H9 (cell line): Measurements from ENCODE around the gene OBP2B. TPM values are rescaled to one million over a fixed set of nuclear protein-coding genes. Genes with fewer than 3 reads are reported as not detected.
"Not testable (repeated sequence)": the region's sequence is repeated elsewhere in the genome, so short reads cannot be mapped to it uniquely, and the experiment has no call there.

Experiments used
- DNase-seq: peaks from one replicate; pipeline ENCODE4 v3.0.0-alpha.2; 2017
- H2AFZ ChIP-seq: one replicate; pipeline ENCODE4 v1.6.1; 2013; ENCODE audit warnings: mild to moderate bottlenecking, low read length, control low read depth, moderate library complexity
- H2AK5ac ChIP-seq: 2 replicates; pipeline ENCODE4 v1.6.1; 2013; ENCODE audit warnings: low read length, control low read depth, mixed read lengths; ENCODE audit not compliant: insufficient read length
- H2BK120ac ChIP-seq: one replicate; pipeline ENCODE4 v1.6.1; 2013; ENCODE audit warnings: low read depth, mild to moderate bottlenecking, low read length, control low read depth, inconsistent platforms; ENCODE audit not compliant: poor library complexity, severe bottlenecking
- H2BK12ac ChIP-seq: 2 replicates; pipeline ENCODE4 v1.6.1; 2013; ENCODE audit warnings: low read length, control low read depth, mixed read lengths, low read depth; ENCODE audit not compliant: insufficient read length
- H2BK15ac ChIP-seq: 2 replicates; pipeline ENCODE4 v1.6.1; 2013; ENCODE audit warnings: low read depth, low read length, control low read depth
- H2BK20ac ChIP-seq: one replicate; pipeline ENCODE4 v1.6.1; 2013; ENCODE audit warnings: low read depth, mild to moderate bottlenecking, low read length, control low read depth, inconsistent platforms; ENCODE audit not compliant: poor library complexity, severe bottlenecking
- H2BK5ac ChIP-seq: 2 replicates; pipeline ENCODE4 v1.6.1; 2013; ENCODE audit warnings: low read length, control low read depth, mixed read lengths; ENCODE audit not compliant: insufficient read length
- H3K14ac ChIP-seq: 2 replicates; pipeline ENCODE4 v1.6.1; 2013; ENCODE audit warnings: low read length, control low read depth; ENCODE audit not compliant: insufficient read depth
- H3K18ac ChIP-seq: 2 replicates; pipeline ENCODE4 v1.6.1; 2013; ENCODE audit warnings: low read depth, mild to moderate bottlenecking, mixed read lengths, low read length, control low read depth; ENCODE audit not compliant: insufficient read length
- H3K23ac ChIP-seq: 2 replicates; pipeline ENCODE4 v1.6.1; 2013; ENCODE audit warnings: low read length, control low read depth, mixed read lengths, low read depth; ENCODE audit not compliant: insufficient read length
- H3K23me2 ChIP-seq: 2 replicates; pipeline ENCODE4 v1.6.1; 2013; ENCODE audit warnings: low read depth, mild to moderate bottlenecking, mixed read lengths, low read length, control low read depth; ENCODE audit not compliant: insufficient read length, poor library complexity, severe bottlenecking
- H3K27ac ChIP-seq: 2 replicates; pipeline ENCODE4 v1.5.1; 2013; ENCODE audit warnings: low read length, control low read depth, mixed read lengths, low read depth; ENCODE audit not compliant: insufficient read length
- H3K27me3 ChIP-seq: 2 replicates; pipeline ENCODE4 v1.6.1; 2013; ENCODE audit warnings: low read length, control low read depth, inconsistent platforms; ENCODE audit not compliant: insufficient read depth
- H3K4ac ChIP-seq: 2 replicates; pipeline ENCODE4 v1.6.1; 2013; ENCODE audit warnings: low read depth, mild to moderate bottlenecking, control low read depth, inconsistent platforms, low read length, moderate library complexity
- H3K4me1 ChIP-seq: 2 replicates; pipeline ENCODE4 v1.6.1; 2013; ENCODE audit warnings: low read length, control low read depth, inconsistent platforms; ENCODE audit not compliant: insufficient read depth
- H3K4me2 ChIP-seq: 2 replicates; pipeline ENCODE4 v1.6.1; 2013; ENCODE audit warnings: low read length, control low read depth, mixed read lengths; ENCODE audit not compliant: insufficient read length, insufficient read depth
- H3K56ac ChIP-seq: 2 replicates; pipeline ENCODE4 v1.6.1; 2013; ENCODE audit warnings: low read depth, mild to moderate bottlenecking, mixed read lengths, low read length, control low read depth; ENCODE audit not compliant: insufficient read length
- H3K79me1 ChIP-seq: 2 replicates; pipeline ENCODE4 v1.6.1; 2013; ENCODE audit warnings: low read depth, mild to moderate bottlenecking, moderate library complexity, low read length, control low read depth, inconsistent platforms; ENCODE audit not compliant: insufficient read depth, poor library complexity, severe bottlenecking
- H3K79me2 ChIP-seq: 2 replicates; pipeline ENCODE4 v1.6.1; 2013; ENCODE audit warnings: low read length, control low read depth, inconsistent platforms; ENCODE audit not compliant: insufficient read depth
- H3K9ac ChIP-seq: 2 replicates; pipeline ENCODE4 v1.6.1; 2013; ENCODE audit warnings: low read length, control low read depth, mixed read lengths; ENCODE audit not compliant: insufficient read length; ENCODE audit errors: extremely low read depth
- H3K9me3 ChIP-seq: one replicate; pipeline ENCODE4 v1.6.1; 2013; ENCODE audit warnings: low read depth, low read length, inconsistent platforms; ENCODE audit not compliant: control insufficient read depth
- H3T11ph ChIP-seq: one replicate; pipeline ENCODE4 v1.6.1; 2013; ENCODE audit warnings: mild to moderate bottlenecking, low read length, control low read depth, inconsistent platforms
- H4K20me1 ChIP-seq: one replicate; pipeline ENCODE4 v1.6.1; 2013; ENCODE audit not compliant: control insufficient read depth, insufficient read length, insufficient read depth
- H4K5ac ChIP-seq: 2 replicates; pipeline ENCODE4 v1.6.1; 2013; ENCODE audit warnings: low read depth, mild to moderate bottlenecking, mixed read lengths, low read length, control low read depth; ENCODE audit not compliant: insufficient read length
- H4K8ac ChIP-seq: replicated peaks from 2 replicates; pipeline ENCODE4 v1.6.1; 2013; ENCODE audit warnings: low read length, control low read depth, mixed read lengths, low read depth; ENCODE audit not compliant: insufficient read length
- H4K91ac ChIP-seq: 2 replicates; pipeline ENCODE4 v1.6.1; 2013; ENCODE audit warnings: low read depth, mild to moderate bottlenecking, moderate library complexity, mixed read lengths, low read length, control low read depth; ENCODE audit not compliant: insufficient read length
- H3K27ac Mint-ChIP-seq, 3 experiments: 2 replicates in 2 of 3; 3 replicates in 1 of 3; pipeline ENCODE4 v1.8.0; 2020 to 2021; ENCODE audit warnings: mixed read lengths in 3 of 3, mild to moderate bottlenecking in 1 of 3, moderate library complexity in 1 of 3
- H3K27me3 Mint-ChIP-seq: 2 replicates; pipeline ENCODE4 v1.8.0; 2021; ENCODE audit warnings: low read depth, mild to moderate bottlenecking, moderate library complexity, mixed read lengths
- H3K36me3 Mint-ChIP-seq, 3 experiments: 2 replicates in 2 of 3; 3 replicates in 1 of 3; pipeline ENCODE4 v1.8.0; 2020 to 2021; ENCODE audit warnings: low read depth in 3 of 3, mixed read lengths in 3 of 3; ENCODE audit not compliant: insufficient read depth in 1 of 3
- H3K4me1 Mint-ChIP-seq, 2 experiments: 2 replicates each; pipeline ENCODE4 v1.8.0; 2020; ENCODE audit warnings: mixed read lengths in 2 of 2
- H3K4me3 Mint-ChIP-seq, 2 experiments: 2 replicates in 1 of 2; 3 replicates in 1 of 2; pipeline ENCODE4 v1.8.0; 2020 to 2021; ENCODE audit warnings: mild to moderate bottlenecking in 2 of 2, mixed read lengths in 2 of 2, moderate library complexity in 1 of 2
- H3K9me3 Mint-ChIP-seq, 2 experiments: 2 replicates in 1 of 2; 3 replicates in 1 of 2; pipeline ENCODE4 v1.8.0; 2020; ENCODE audit warnings: mild to moderate bottlenecking in 2 of 2, mixed read lengths in 2 of 2, moderate library complexity in 1 of 2
- WGBS: extraction: QIAGEN DNeasy Blood & Tissue Kit; methylation state at CpG from one replicate; pipeline ENCODE4 v1.1.7; 2013; ENCODE audit warnings: missing lambda C conversion rate, low lambda C conversion rate, mixed read lengths; ENCODE audit not compliant: insufficient read length; ENCODE audit errors: extremely low coverage; 5-methylcytosine and 5-hydroxymethylcytosine counted together
- total RNA-seq: library from RNA; stranded (reverse); gene quantifications from 2 replicates; pipeline ENCODE4 v1.2.1, GENCODE V29; 2021

The OBP2B gene
- total RNA-seq, 1 experiment from 2014 or later = not detected

GRCh38 chr9:133230514-133230913 is 21.5 kb upstream of the OBP2B start:
- H3K56ac ChIP-seq, H3K27ac ChIP-seq, H2BK12ac ChIP-seq, H2BK5ac ChIP-seq, H3K79me2 ChIP-seq, H4K20me1 ChIP-seq, H3K14ac ChIP-seq, H3K27me3 ChIP-seq, H3K23ac ChIP-seq, DNase-seq, H2BK20ac ChIP-seq, H2BK120ac ChIP-seq, H4K5ac ChIP-seq, H4K91ac ChIP-seq, H3K23me2 ChIP-seq, H3K79me1 ChIP-seq, H3K4me3 Mint-ChIP-seq, H3K4me1 Mint-ChIP-seq, H3K9me3 Mint-ChIP-seq, H3K36me3 Mint-ChIP-seq, H3K4ac ChIP-seq, H4K8ac ChIP-seq, H3K4me2 ChIP-seq, H3T11ph ChIP-seq, H3K27ac Mint-ChIP-seq, H3K9me3 ChIP-seq, H2BK15ac ChIP-seq, H3K4me1 ChIP-seq, H2AFZ ChIP-seq, H2AK5ac ChIP-seq, H3K9ac ChIP-seq, H3K18ac ChIP-seq: not testable (repeated sequence)
- H3K27me3 Mint-ChIP-seq = peaks cover 56% of the 10 kb centered on the region
- WGBS = no CpG with 5 or more reads among the region's 7 CpGs
